B cell (primary cell): ENCODE measurements around the gene VRK2. TPM values are rescaled to one million over a fixed set of nuclear protein-coding genes. Genes with fewer than 3 reads are reported as not detected.

ENCODE experiments used
- ATAC-seq: fragments of 200-7000 bp; cut with Tn5 transposase; one replicate; pipeline ENCODE4 v1.10.0; 2021; ENCODE audit warnings: low read depth, mild to moderate bottlenecking, moderate number of reproducible peaks, moderate library complexity
- CTCF ChIA-PET: fragments of 350-600 bp; sonication (Branson Sonifier 250); formaldehyde crosslinking; loops from one replicate; lab custom pipeline; 2021; ENCODE audit warnings: antibody characterized with exemption, inconsistent platforms; lab: Charles Lee
- POLR2A ChIA-PET: fragments of 350-600 bp; sonication (Branson Sonifier 250); formaldehyde crosslinking; loops from one replicate; lab custom pipeline; 2021; ENCODE audit warnings: antibody characterized with exemption; lab: Charles Lee
- DNase-seq: peaks from one replicate; pipeline ENCODE4 v3.0.0; 2013
- H2AFZ ChIP-seq: 2 replicates; pipeline ENCODE4 v1.6.1; 2012; ENCODE audit warnings: mild to moderate bottlenecking, low read depth, low read length; ENCODE audit not compliant: insufficient read depth, poor library complexity, severe bottlenecking
- H3K27ac ChIP-seq, 2 donors: 1 replicate in 1 of 2; 2 replicates in 1 of 2; pipeline ENCODE4 v1.5.1; 2012 to 2013; ENCODE audit warnings: low read length in 2 of 2, mild to moderate bottlenecking in 2 of 2, moderate library complexity in 1 of 2
- H3K27me3 ChIP-seq, 4 experiments: fragments of 200-600 bp in 1 of 4; sonication (generic) in 1 of 4; replicated peaks in 1 of 4; 1 replicate in 2 of 4; 2 replicates in 2 of 4; pipeline versions ENCODE4 v1.6.1 to v1.7.0; 2013 to 2016; ENCODE audit warnings: low read length in 3 of 4, mild to moderate bottlenecking in 2 of 4, mixed read lengths in 1 of 4, moderate library complexity in 1 of 4; ENCODE audit not compliant: insufficient read depth in 4 of 4, control insufficient read depth in 3 of 4; ENCODE audit errors: control extremely low read depth in 1 of 4
- H3K36me3 ChIP-seq, 2 experiments: replicated peaks in 1 of 2; 1 replicate in 1 of 2; 2 replicates in 1 of 2; pipeline versions ENCODE4 v1.6.1 to v1.7.1; 2013; ENCODE audit warnings: low read length in 1 of 2; ENCODE audit not compliant: insufficient read depth in 2 of 2, control insufficient read depth in 1 of 2; ENCODE audit errors: control extremely low read depth in 1 of 2, extremely low read depth in 1 of 2
- H3K4me1 ChIP-seq, 2 donors: fragments of 200-600 bp in 1 of 2; sonication (generic) in 1 of 2; 1 replicate in 1 of 2; 2 replicates in 1 of 2; pipeline versions ENCODE4 v1.5.1 to v1.6.1; 2013 to 2017; ENCODE audit warnings: low read length in 2 of 2; ENCODE audit not compliant: control insufficient read depth in 2 of 2, insufficient read depth in 2 of 2
- H3K4me2 ChIP-seq: replicated peaks from 2 replicates; pipeline ENCODE3; 2012; ENCODE audit warnings: mild to moderate bottlenecking, low read depth, low read length; ENCODE audit not compliant: poor library complexity, severe bottlenecking
- H3K4me3 ChIP-seq, 5 experiments: fragments of 200-600 bp in 1 of 5; sonication (generic) in 1 of 5; 1 replicate in 3 of 5; 2 replicates in 2 of 5; pipeline versions ENCODE4 v1.5.1 to v1.7.0; 2011 to 2016; ENCODE audit warnings: low read length in 4 of 5, mild to moderate bottlenecking in 4 of 5, low read depth in 2 of 5, control low read depth in 1 of 5, moderate library complexity in 1 of 5; ENCODE audit not compliant: insufficient read depth in 1 of 5; ENCODE audit errors: control extremely low read depth in 1 of 5, extremely low read depth in 1 of 5
- H3K79me2 ChIP-seq: fragments of 200-600 bp; sonication (generic); one replicate; pipeline ENCODE4 v1.6.0; 2016; ENCODE audit warnings: low read length; ENCODE audit not compliant: control insufficient read depth, insufficient read depth
- H3K9ac ChIP-seq: fragments of 200-600 bp; sonication (generic); 2 replicates; pipeline ENCODE4 v1.6.1; 2017; ENCODE audit warnings: mild to moderate bottlenecking, low read length, moderate library complexity
- H3K9me3 ChIP-seq, 3 donors: one replicate each; pipeline versions ENCODE4 v1.6.1 to v1.7.1; 2013; ENCODE audit warnings: low read length in 2 of 3; ENCODE audit not compliant: control insufficient read depth in 2 of 3, insufficient read depth in 1 of 3; ENCODE audit errors: control extremely low read depth in 1 of 3
- H4K20me1 ChIP-seq: 2 replicates; pipeline ENCODE4 v1.6.0; 2012; ENCODE audit warnings: mild to moderate bottlenecking, low read length; ENCODE audit not compliant: insufficient read depth, control insufficient read depth, poor library complexity, severe bottlenecking
- H3K27ac Mint-ChIP-seq: one replicate; pipeline ENCODE4 v1.8.0; 2021; ENCODE audit warnings: mixed read lengths
- H3K27me3 Mint-ChIP-seq: one replicate; pipeline ENCODE4 v1.8.0; 2021; ENCODE audit warnings: mixed read lengths
- H3K4me1 Mint-ChIP-seq: one replicate; pipeline ENCODE4 v1.8.0; 2021; ENCODE audit warnings: mixed read lengths
- H3K4me3 Mint-ChIP-seq: one replicate; pipeline ENCODE4 v1.8.0; 2021; ENCODE audit warnings: mixed read lengths
- H3K9me3 Mint-ChIP-seq: one replicate; pipeline ENCODE4 v1.8.0; 2022; ENCODE audit warnings: mixed read lengths; ENCODE audit not compliant: insufficient read depth
- EZH2 ChIP-seq: IDR thresholded peaks from 2 replicates; pipeline ENCODE4 v1.6.1; 2012; ENCODE audit warnings: borderline replicate concordance, low read depth, mild to moderate bottlenecking, moderate library complexity, low read length; ENCODE audit not compliant: insufficient read depth, poor library complexity, severe bottlenecking
- WGBS: methylation state at CpG from one replicate; pipeline ENCODE4 v1.1.5; 2013; ENCODE audit warnings: missing lambda C conversion rate; ENCODE audit not compliant: insufficient coverage; 5-methylcytosine and 5-hydroxymethylcytosine counted together
- intact Hi-C: fragments of 100-400 bp; cut with micrococcal nuclease; formaldehyde crosslinking; loops from one replicate; pipeline ENCODE4 v1.10.0; 2022
- polyA plus RNA-seq: library from polyadenylated mRNA; depleted of rRNA; stranded (reverse); fragments of >200 nt; gene quantifications from 2 replicates; pipeline ENCODE4 v1.2.3, GENCODE V29; 2012
- total RNA-seq, 2 donors: library from RNA; stranded (reverse); fragments of 120-200 nt in 1 of 2; gene quantifications; 1 replicate in 1 of 2; 2 replicates in 1 of 2; pipeline versions ENCODE4 v1.2.3 to v1.2.4, GENCODE V29; 2013 to 2022
- TF ChIP-seq, protein P1 (sequence below): fragments of 200-600 bp; IDR thresholded peaks from one replicate; pipeline ENCODE4 v1.8.0; 2022; ENCODE audit warnings: antibody characterized with exemption, mild to moderate bottlenecking

The VRK2 gene
- total and polyA plus RNA-seq, 2 donors (not counting 1 experiment from before 2014, with no cell fraction given), result 10.2 to 35.5 TPM

DNA sequence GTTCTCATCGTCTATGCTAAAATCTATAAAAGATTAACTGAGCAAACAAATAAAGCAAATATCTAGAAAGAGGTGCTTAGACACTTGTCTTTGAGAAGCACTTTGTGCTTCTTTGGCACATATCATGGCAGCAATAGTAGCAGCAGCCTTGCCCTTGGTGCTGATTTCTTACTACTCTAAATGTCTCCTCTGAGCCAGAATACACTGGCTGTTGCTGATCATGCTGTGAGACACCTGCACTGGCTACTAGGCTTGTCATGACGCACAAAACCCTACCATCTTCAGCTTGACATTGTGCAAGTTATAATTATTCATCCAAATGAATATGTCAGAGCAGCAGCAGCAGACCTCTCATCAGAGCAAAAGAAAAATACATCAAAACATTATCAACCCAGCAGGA lies 147.9 kb downstream of the VRK2 start:
- no peak overlapping the region for H3K9ac ChIP-seq
- ChIA-PET POLR2A (no interaction called here), CTCF (no interaction called here)
- H3K4me1 ChIP-seq, result no peaks in the 10 kb centered on the region
- H3K36me3 ChIP-seq, result no peaks in the 10 kb centered on the region
- H2AFZ ChIP-seq, result no peak overlapping the region
- no peaks in the 10 kb centered on the region for H3K9me3 ChIP-seq
- WGBS, result 100% methylated on average over 1 of the region's 2 CpGs
- no peaks in the 10 kb centered on the region for H3K9me3 Mint-ChIP-seq
- no peak overlapping the region for H3K27ac ChIP-seq
- no peaks in the 10 kb centered on the region for H4K20me1 ChIP-seq
- intact Hi-C loops, result no loop called here
- H3K79me2 ChIP-seq, result no peaks in the 10 kb centered on the region
- no peaks in the 10 kb centered on the region for H3K27me3 Mint-ChIP-seq
- H3K27me3 ChIP-seq, result no peaks in the 10 kb centered on the region
- TF ChIP-seq, protein P1, sequence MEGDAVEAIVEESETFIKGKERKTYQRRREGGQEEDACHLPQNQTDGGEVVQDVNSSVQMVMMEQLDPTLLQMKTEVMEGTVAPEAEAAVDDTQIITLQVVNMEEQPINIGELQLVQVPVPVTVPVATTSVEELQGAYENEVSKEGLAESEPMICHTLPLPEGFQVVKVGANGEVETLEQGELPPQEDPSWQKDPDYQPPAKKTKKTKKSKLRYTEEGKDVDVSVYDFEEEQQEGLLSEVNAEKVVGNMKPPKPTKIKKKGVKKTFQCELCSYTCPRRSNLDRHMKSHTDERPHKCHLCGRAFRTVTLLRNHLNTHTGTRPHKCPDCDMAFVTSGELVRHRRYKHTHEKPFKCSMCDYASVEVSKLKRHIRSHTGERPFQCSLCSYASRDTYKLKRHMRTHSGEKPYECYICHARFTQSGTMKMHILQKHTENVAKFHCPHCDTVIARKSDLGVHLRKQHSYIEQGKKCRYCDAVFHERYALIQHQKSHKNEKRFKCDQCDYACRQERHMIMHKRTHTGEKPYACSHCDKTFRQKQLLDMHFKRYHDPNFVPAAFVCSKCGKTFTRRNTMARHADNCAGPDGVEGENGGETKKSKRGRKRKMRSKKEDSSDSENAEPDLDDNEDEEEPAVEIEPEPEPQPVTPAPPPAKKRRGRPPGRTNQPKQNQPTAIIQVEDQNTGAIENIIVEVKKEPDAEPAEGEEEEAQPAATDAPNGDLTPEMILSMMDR, result no peak
- TF ChIP-seq EZH2, result no peak
- H3K4me1 Mint-ChIP-seq, result no peaks in the 10 kb centered on the region
- H3K27ac Mint-ChIP-seq, result no peak overlapping the region
- no peak overlapping the region for H3K4me3 Mint-ChIP-seq
- no peak for DNase-seq
- no peak for ATAC-seq
- no peak overlapping the region for H3K4me2 ChIP-seq
- no peak overlapping the region for H3K4me3 ChIP-seq

DNA sequence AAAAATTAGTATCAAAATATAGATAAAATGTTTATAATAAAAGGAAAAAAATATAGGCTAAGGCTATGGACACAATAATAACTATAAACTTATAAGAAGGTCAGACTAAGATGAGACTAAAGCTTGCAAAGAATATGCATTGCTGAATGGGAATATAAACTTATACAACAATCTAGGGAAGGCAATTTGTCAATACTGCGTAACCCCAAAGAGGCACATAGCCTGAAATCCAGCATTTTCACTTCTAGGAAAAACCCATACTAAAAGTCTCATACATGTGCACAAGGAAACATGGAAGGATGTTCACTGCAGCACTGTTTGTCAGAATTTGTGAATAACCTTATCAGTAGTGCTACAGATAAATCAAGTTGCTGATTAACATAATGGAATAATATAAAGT lies 149.1 kb downstream of the VRK2 start:
- H3K4me1 ChIP-seq, result no peaks in the 10 kb centered on the region
- H3K27me3 Mint-ChIP-seq, result no peaks in the 10 kb centered on the region
- no CpG with 5 or more reads among the region's 1 CpG for WGBS

More for the DNA sequence above, 149.1 kb downstream of the VRK2 start:
- Histone ChIP-seq H3K9ac (no peak overlapping the region), H4K20me1 (no peaks in the 10 kb centered on the region), H3K79me2 (no peaks in the 10 kb centered on the region), H3K4me2 (no peak overlapping the region), H2AFZ (no peak overlapping the region), H3K27ac (no peak overlapping the region), H3K4me3 (no peak overlapping the region), H3K27me3 (no peaks in the 10 kb centered on the region), H3K36me3 (no peaks in the 10 kb centered on the region), H3K9me3 (no peaks in the 10 kb centered on the region)
- Mint-ChIP-seq H3K9me3 (no peaks in the 10 kb centered on the region), H3K4me3 (no peak overlapping the region), H3K27ac (no peak overlapping the region), H3K4me1 (no peaks in the 10 kb centered on the region)
- intact Hi-C loops, result no loop called here
- ChIA-PET CTCF (no interaction called here), POLR2A (no interaction called here)
- TF ChIP-seq, protein P1, result no peak
- TF ChIP-seq EZH2, result no peak
- ATAC-seq, result no peak
- no peak for DNase-seq
